GM19025 (cell line): ENCODE data around the gene SAMD4B.

Experiments used
- ATAC-seq: cut with Tn5 transposase; IDR thresholded peaks from one replicate; pipeline ENCODE4 v1.9.1; 2021; ENCODE audit warnings: mild to moderate bottlenecking, low read depth, moderate library complexity; ENCODE audit not compliant: unreplicated experiment

The SAMD4B gene

GRCh38 chr19:39420769-39421168 lies 78.5 kb downstream of the SAMD4B start:
- no peak for ATAC-seq

- ATAC-seq, result no peak
Measured at GRCh38 chr19:39422020-39422419, 79.8 kb downstream of the SAMD4B start.

GRCh38 chr19:39423258-39424086 lies 81.3 kb downstream of the SAMD4B start:
- no peak for ATAC-seq

GRCh38 chr19:39424934-39425333 lies 82.7 kb downstream of the SAMD4B start:
- ATAC-seq, result no peak

GRCh38 chr19:39425744-39426143 lies 83.5 kb downstream of the SAMD4B start:
- no peak for ATAC-seq

GRCh38 chr19:39426170-39426569 lies 83.9 kb downstream of the SAMD4B start:
- ATAC-seq, result no peak

GRCh38 chr19:39427707-39428106 lies 85.5 kb downstream of the SAMD4B start:
- no peak for ATAC-seq

- no peak for ATAC-seq
Measured at GRCh38 chr19:39428283-39429112, 86.3 kb downstream of the SAMD4B start.

- ATAC-seq, result no peak
Measured at GRCh38 chr19:39430675-39431593, 88.7 kb downstream of the SAMD4B start.

GRCh38 chr19:39432677-39433025 lies 90.4 kb downstream of the SAMD4B start:
- ATAC-seq, result no peak

GRCh38 chr19:39433480-39434079 lies 91.4 kb downstream of the SAMD4B start:
- no peak for ATAC-seq

GRCh38 chr19:39434123-39435076 lies 92.2 kb downstream of the SAMD4B start:
- no peak for ATAC-seq
